22Rv1 (cell line): ENCODE measurements around the gene SRPRB.

ENCODE experiments used
- CTCF ChIP-seq: fragments of 450-650 bp; IDR thresholded peaks from 2 replicates; pipeline ENCODE4 v1.5.1; 2017; ENCODE audit warnings: mild to moderate bottlenecking
- ZFX ChIP-seq: fragments of 450-650 bp; IDR thresholded peaks from 2 replicates; pipeline ENCODE4 v1.6.1; 2017; ENCODE audit warnings: antibody characterized with exemption, borderline replicate concordance

DNA sequence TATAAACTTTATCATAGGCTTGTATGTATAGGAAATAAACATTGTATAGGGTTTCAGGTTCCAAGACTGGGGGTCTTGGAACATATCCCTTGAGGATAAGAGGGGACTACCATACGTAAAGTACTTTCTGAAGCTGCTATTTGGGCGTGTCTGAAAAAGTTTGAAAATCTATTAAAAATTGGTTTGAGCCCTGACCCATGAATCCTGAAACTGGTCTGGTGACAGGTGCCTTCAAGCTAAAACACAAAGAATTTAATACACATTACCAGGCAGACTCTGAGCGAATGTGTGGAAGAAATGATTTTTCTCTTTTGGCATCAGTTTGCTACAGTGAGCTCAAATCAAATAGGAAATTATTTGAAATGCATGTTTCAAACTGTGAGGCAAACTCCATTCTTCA lies 43.1 kb upstream of the SRPRB start:
- TF ChIP-seq CTCF, result no peak
- TF ChIP-seq ZFX, result no peak
